Trophoblast cell (in vitro differentiated cells and primary cell): Measurements from ENCODE around the gene ZNF516.

Experiments used
- DNase-seq, 2 donors: peaks; one replicate each; pipeline ENCODE4 v3.0.0-alpha.2; 2016
- H2AFZ ChIP-seq: 2 replicates; pipeline ENCODE4 v1.6.1; 2013; ENCODE audit warnings: low read length, moderate library complexity, mild to moderate bottlenecking; ENCODE audit not compliant: insufficient read depth, poor library complexity
- H2AK5ac ChIP-seq: 2 replicates; pipeline ENCODE4 v1.6.1; 2013; ENCODE audit warnings: mild to moderate bottlenecking, low read length
- H2BK120ac ChIP-seq: 2 replicates; pipeline ENCODE4 v1.6.1; 2013; ENCODE audit warnings: low read length, mild to moderate bottlenecking, moderate library complexity; ENCODE audit not compliant: insufficient read depth, poor library complexity
- H2BK12ac ChIP-seq: 2 replicates; pipeline ENCODE4 v1.6.1; 2013; ENCODE audit warnings: mild to moderate bottlenecking, low read length, moderate library complexity
- H2BK5ac ChIP-seq: 2 replicates; pipeline ENCODE4 v1.6.1; 2013; ENCODE audit warnings: low read length, low read depth, moderate library complexity, mild to moderate bottlenecking; ENCODE audit not compliant: poor library complexity
- H3K14ac ChIP-seq: 2 replicates; pipeline ENCODE4 v1.6.1; 2013; ENCODE audit warnings: mild to moderate bottlenecking, low read length
- H3K18ac ChIP-seq: 2 replicates; pipeline ENCODE4 v1.6.1; 2013; ENCODE audit warnings: mild to moderate bottlenecking, low read length
- H3K23ac ChIP-seq: 2 replicates; pipeline ENCODE4 v1.6.1; 2013; ENCODE audit warnings: low read length
- H3K27ac ChIP-seq: 2 replicates; pipeline ENCODE4 v1.5.1; 2013; ENCODE audit warnings: low read depth, mild to moderate bottlenecking, inconsistent platforms, low read length, moderate library complexity
- H3K27me3 ChIP-seq: 2 replicates; pipeline ENCODE4 v1.6.1; 2013; ENCODE audit warnings: inconsistent platforms, mild to moderate bottlenecking, low read length, moderate library complexity; ENCODE audit not compliant: insufficient read depth
- H3K36me3 ChIP-seq, 2 experiments: 1 replicate in 1 of 2; 2 replicates in 1 of 2; pipeline ENCODE4 v1.6.1; 2013; ENCODE audit warnings: low read length in 2 of 2, mild to moderate bottlenecking in 2 of 2, moderate library complexity in 1 of 2; ENCODE audit not compliant: insufficient read depth in 2 of 2, control insufficient read depth in 1 of 2
- H3K4ac ChIP-seq: 2 replicates; pipeline ENCODE4 v1.6.1; 2013; ENCODE audit warnings: low read depth, mild to moderate bottlenecking, low read length, moderate library complexity
- H3K4me1 ChIP-seq, 2 experiments: 1 replicate in 1 of 2; 2 replicates in 1 of 2; pipeline ENCODE4 v1.6.1; 2013; ENCODE audit warnings: low read length in 2 of 2, mild to moderate bottlenecking in 2 of 2, moderate library complexity in 1 of 2; ENCODE audit not compliant: insufficient read depth in 2 of 2, control insufficient read depth in 1 of 2
- H3K4me2 ChIP-seq: 2 replicates; pipeline ENCODE4 v1.6.1; 2013; ENCODE audit warnings: inconsistent platforms, mild to moderate bottlenecking, low read length, moderate library complexity
- H3K4me3 ChIP-seq: 2 replicates; pipeline ENCODE4 v1.5.1; 2013; ENCODE audit warnings: mild to moderate bottlenecking, low read depth, low read length, inconsistent platforms
- H3K79me1 ChIP-seq: one replicate; pipeline ENCODE4 v1.6.1; 2013; ENCODE audit warnings: low read length
- H3K79me2 ChIP-seq: 2 replicates; pipeline ENCODE4 v1.6.1; 2013; ENCODE audit warnings: low read length, mild to moderate bottlenecking; ENCODE audit not compliant: control insufficient read depth, insufficient read depth, poor library complexity
- H3K9ac ChIP-seq: 2 replicates; pipeline ENCODE4 v1.6.1; 2013; ENCODE audit warnings: mild to moderate bottlenecking, low read length
- H3K9me3 ChIP-seq: 2 replicates; pipeline ENCODE4 v1.6.1; 2013; ENCODE audit warnings: low read depth, mild to moderate bottlenecking, control low read depth, inconsistent platforms, low read length; ENCODE audit not compliant: insufficient read depth
- H4K12ac ChIP-seq: 2 replicates; pipeline ENCODE4 v1.6.1; 2013; ENCODE audit warnings: low read depth, mild to moderate bottlenecking, low read length, moderate library complexity
- H4K8ac ChIP-seq: 2 replicates; pipeline ENCODE4 v1.6.1; 2013; ENCODE audit warnings: low read depth, mild to moderate bottlenecking, low read length, moderate library complexity
- H4K91ac ChIP-seq: one replicate; pipeline ENCODE4 v1.6.1; 2013; ENCODE audit warnings: low read depth, mild to moderate bottlenecking, low read length, moderate library complexity
- WGBS: extraction: QIAGEN DNeasy Blood & Tissue Kit; methylation state at CpG from one replicate; pipeline ENCODE4 v1.1.7; 2013; ENCODE audit warnings: missing lambda C conversion rate; ENCODE audit not compliant: insufficient read length, insufficient coverage; ENCODE audit errors: extremely low coverage; 5-methylcytosine and 5-hydroxymethylcytosine counted together

The ZNF516 gene

GRCh38 chr18:76386071-76386470, 109.0 kb downstream of the ZNF516 start:
- WGBS = no CpG with 5 or more reads among the region's 7 CpGs
- H3K79me1 ChIP-seq = no peaks in the 10 kb centered on the region
- H3K18ac ChIP-seq = no peak overlapping the region
- H3K36me3 ChIP-seq = no peaks in the 10 kb centered on the region
- peaks cover 3% of the 10 kb centered on the region for H3K9me3 ChIP-seq
- H4K91ac ChIP-seq = no peak overlapping the region
- no peak overlapping the region for H3K23ac ChIP-seq
- no peak overlapping the region for H3K4ac ChIP-seq
- no peaks in the 10 kb centered on the region for H3K79me2 ChIP-seq
- H2AK5ac ChIP-seq = no peak overlapping the region
- no peak overlapping the region for H2BK12ac ChIP-seq
- DNase-seq = no peak
- H3K4me2 ChIP-seq = no peak overlapping the region
- H2BK120ac ChIP-seq = no peak overlapping the region
- no peak overlapping the region for H2AFZ ChIP-seq
- no peaks in the 10 kb centered on the region for H3K4me1 ChIP-seq
- no peak overlapping the region for H4K12ac ChIP-seq
- no peak overlapping the region for H3K9ac ChIP-seq
- no peak overlapping the region for H2BK5ac ChIP-seq
- no peak overlapping the region for H3K27ac ChIP-seq
- H3K27me3 ChIP-seq = no peaks in the 10 kb centered on the region
- H3K14ac ChIP-seq = no peak overlapping the region
- no peak overlapping the region for H4K8ac ChIP-seq
- no peak overlapping the region for H3K4me3 ChIP-seq

GRCh38 chr18:76385681-76385975, 109.4 kb downstream of the ZNF516 start:
- Histone ChIP-seq H3K9ac (no peak overlapping the region), H3K27ac (no peak overlapping the region), H4K8ac (no peak overlapping the region), H3K23ac (no peak overlapping the region), H2AK5ac (no peak overlapping the region), H3K4me3 (no peak overlapping the region), H2AFZ (no peak overlapping the region), H3K14ac (no peak overlapping the region), H2BK5ac (no peak overlapping the region), H2BK120ac (no peak overlapping the region), H2BK12ac (no peak overlapping the region), H3K36me3 (no peaks in the 10 kb centered on the region), H3K4ac (no peak overlapping the region), H3K18ac (no peak overlapping the region), H3K79me1 (no peaks in the 10 kb centered on the region), H3K4me2 (no peak overlapping the region), H3K27me3 (no peaks in the 10 kb centered on the region), H3K4me1 (no peaks in the 10 kb centered on the region), H3K9me3 (peaks cover 3% of the 10 kb centered on the region), H4K12ac (no peak overlapping the region), H4K91ac (no peak overlapping the region), H3K79me2 (no peaks in the 10 kb centered on the region)
- no CpG with 5 or more reads among the region's 10 CpGs for WGBS
- no peak for DNase-seq

GRCh38 chr18:76384861-76385680, 110.0 kb downstream of the ZNF516 start:
- no peak overlapping the region for H4K12ac ChIP-seq
- H2AFZ ChIP-seq = no peak overlapping the region
- no peak overlapping the region for H3K4me3 ChIP-seq
- H2BK120ac ChIP-seq = no peak overlapping the region
- no peak overlapping the region for H3K9ac ChIP-seq
- H3K36me3 ChIP-seq = no peaks in the 10 kb centered on the region
- no peak overlapping the region for H4K91ac ChIP-seq
- H3K4ac ChIP-seq = no peak overlapping the region
- H4K8ac ChIP-seq = no peak overlapping the region
- no peak overlapping the region for H3K23ac ChIP-seq
- no peak overlapping the region for H3K18ac ChIP-seq
- H3K27ac ChIP-seq = no peak overlapping the region
- H3K79me1 ChIP-seq = no peaks in the 10 kb centered on the region
- H3K9me3 ChIP-seq = peaks cover 3% of the 10 kb centered on the region
- no CpG with 5 or more reads among the region's 35 CpGs for WGBS
- no peak overlapping the region for H2BK12ac ChIP-seq
- H2AK5ac ChIP-seq = no peak overlapping the region
- DNase-seq = no peak
- H3K4me1 ChIP-seq = no peaks in the 10 kb centered on the region
- no peaks in the 10 kb centered on the region for H3K79me2 ChIP-seq
- no peak overlapping the region for H2BK5ac ChIP-seq
- no peak overlapping the region for H3K14ac ChIP-seq
- H3K4me2 ChIP-seq = no peak overlapping the region
- no peaks in the 10 kb centered on the region for H3K27me3 ChIP-seq

- no peak overlapping the region for H3K18ac ChIP-seq
- H2AFZ ChIP-seq = no peak overlapping the region
- no peaks in the 10 kb centered on the region for H3K4me1 ChIP-seq
- no peaks in the 10 kb centered on the region for H3K27me3 ChIP-seq
- no peak overlapping the region for H3K14ac ChIP-seq
- H2AK5ac ChIP-seq = no peak overlapping the region
- no peak overlapping the region for H3K9ac ChIP-seq
- no peaks in the 10 kb centered on the region for H3K79me1 ChIP-seq
- no peak overlapping the region for H3K4ac ChIP-seq
- H3K27ac ChIP-seq = no peak overlapping the region
- H3K36me3 ChIP-seq = peaks cover 2 to 8% of the 10 kb centered on the region in 2 experiments
- no peak overlapping the region for H3K23ac ChIP-seq
- H2BK5ac ChIP-seq = no peak overlapping the region
- H2BK120ac ChIP-seq = no peak overlapping the region
- no peak for DNase-seq
- whole genome bisulfite sequencing = no CpG with 5 or more reads among the region's 30 CpGs
- H3K4me2 ChIP-seq = no peak overlapping the region
- no peak overlapping the region for H4K91ac ChIP-seq
- H3K4me3 ChIP-seq = no peak overlapping the region
- peaks cover 3% of the 10 kb centered on the region for H3K9me3 ChIP-seq
- no peak overlapping the region for H4K12ac ChIP-seq
- no peaks in the 10 kb centered on the region for H3K79me2 ChIP-seq
- H2BK12ac ChIP-seq = no peak overlapping the region
- H4K8ac ChIP-seq = no peak overlapping the region
Observed at GRCh38 chr18:76384114-76384790, 110.8 kb downstream of the ZNF516 start.
